Right forelimb (tissue), 1 donor: ENCODE data around the gene KCNJ12.

Experiments
- DNase-seq: peaks from one replicate; pipeline ENCODE4 v3.0.0-alpha.2; 2018

The KCNJ12 gene

DNA sequence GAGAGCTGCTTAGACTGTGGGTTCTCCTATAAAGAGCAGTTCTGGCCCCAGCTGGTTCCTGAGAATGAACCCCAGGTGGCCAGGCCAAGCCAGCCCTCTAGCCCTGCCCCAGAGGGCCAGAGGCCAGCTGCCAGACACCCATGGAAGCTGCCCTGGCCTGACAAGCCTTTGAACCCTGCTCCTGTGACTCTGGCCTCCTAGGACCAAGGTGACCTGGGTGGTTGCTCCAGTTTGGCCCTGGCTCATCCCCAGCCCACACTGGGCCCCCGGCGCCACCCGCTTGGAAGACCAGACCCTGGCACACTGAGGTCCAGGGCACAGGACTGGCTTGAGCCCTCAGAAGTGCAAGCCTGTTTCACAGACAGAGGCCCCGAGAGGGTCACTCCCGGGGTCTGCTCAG lies 6.8 kb upstream of the KCNJ12 start:
- DNase-seq, result no peak

DNA sequence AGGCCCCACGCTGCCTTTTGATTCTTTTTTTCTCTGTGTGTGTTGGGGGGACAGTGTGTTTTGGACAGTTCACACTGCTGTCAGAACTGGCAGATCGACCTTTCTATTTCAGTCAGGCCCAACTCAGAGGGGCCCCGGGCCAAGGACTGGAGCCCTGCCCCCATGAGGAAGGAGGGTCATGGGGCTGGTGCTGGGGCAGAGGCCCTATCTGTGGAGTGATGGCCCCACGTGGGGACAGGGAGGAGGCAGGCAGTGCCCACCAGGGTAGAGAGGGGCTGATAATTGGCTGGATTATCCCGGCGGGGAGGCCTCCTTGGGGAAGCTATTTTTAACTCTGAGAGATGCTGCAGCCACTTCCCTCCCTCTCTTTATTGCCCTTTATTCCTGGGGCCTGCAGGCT lies 5.7 kb upstream of the KCNJ12 start:
- DNase-seq, result no peak

DNA sequence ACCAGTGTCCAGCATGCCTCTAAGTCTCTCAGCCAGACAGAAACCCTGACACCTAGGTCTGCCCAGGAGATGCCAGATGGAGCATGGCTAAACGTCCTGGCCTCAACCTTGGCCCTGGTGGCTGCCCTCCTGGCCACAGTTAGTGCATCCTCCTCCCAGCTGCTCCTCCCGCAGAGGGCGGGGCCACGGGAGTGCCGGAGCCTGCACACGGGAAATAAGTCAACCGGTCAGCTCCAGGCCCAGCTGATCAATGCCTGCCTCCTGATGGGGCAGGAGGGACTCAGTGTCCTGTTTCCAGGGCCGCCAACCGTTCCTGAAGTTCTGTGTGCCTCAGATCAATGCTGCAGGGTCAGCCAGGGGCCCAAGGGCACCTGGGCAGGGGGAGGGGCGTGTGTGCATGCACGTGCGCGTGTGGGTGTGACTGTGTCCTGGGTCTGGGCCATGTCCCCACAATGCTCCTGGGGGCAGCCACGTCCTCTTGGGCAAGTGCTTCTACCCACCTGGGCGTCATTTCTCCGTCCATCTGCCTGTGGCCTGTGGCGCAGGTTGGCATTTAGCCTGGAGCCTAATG lies 4.6 kb upstream of the KCNJ12 start:
- no peak for DNase-seq

DNA sequence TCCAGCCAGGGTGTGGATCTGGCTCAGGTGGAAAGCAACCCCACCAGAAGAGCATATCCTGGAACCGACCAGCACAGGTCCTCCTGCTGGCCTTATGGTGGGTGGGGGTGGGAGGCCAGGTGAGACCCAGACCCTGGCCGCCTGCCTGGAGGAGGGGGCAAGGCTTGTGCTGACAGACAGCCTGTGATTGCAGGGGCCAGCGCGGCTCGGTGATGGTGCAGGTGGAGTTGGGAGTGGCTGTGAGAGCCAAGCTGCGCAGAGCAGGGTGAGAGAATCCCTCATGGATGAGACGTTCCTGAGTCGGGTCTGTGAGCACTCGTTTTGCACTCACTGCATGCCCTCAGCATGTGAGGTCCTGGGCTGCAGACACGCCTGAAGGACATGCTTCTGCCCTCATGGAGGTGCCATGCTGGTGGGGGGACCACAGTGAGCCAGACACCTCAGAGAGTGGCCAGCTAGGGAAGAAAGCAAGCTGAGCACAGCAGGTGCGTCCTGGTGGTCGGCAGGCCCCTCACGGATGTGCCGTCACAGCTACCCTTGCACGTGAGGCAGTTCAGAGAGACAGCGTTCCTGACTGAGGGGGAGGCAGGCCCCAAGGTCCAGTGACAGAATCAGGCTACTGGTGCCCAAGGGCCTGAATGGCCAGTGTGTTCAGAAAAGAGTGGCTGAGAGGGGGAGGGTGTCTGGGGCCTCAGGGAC lies 3.8 kb upstream of the KCNJ12 start:
- no peak for DNase-seq

DNA sequence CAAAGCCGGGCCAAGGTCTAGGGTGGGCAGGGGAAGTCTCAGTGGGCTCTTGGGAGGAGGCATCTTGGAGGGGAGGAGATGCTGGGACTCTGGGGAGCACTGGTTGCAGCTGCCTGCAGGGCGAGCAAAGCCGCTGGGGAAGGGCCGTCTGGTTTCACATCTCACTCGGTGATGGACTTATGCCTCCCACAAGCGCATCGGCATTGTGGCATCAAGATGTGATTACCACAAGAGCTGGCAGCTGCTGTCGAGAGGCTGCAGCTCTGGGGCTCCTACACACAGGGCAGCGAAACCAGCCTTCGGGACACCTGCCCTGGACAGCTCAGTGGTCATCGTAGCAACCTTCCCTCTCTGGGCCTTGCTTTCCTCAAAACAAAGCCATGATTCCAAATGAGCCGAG lies 3.1 kb upstream of the KCNJ12 start:
- no peak for DNase-seq

DNA sequence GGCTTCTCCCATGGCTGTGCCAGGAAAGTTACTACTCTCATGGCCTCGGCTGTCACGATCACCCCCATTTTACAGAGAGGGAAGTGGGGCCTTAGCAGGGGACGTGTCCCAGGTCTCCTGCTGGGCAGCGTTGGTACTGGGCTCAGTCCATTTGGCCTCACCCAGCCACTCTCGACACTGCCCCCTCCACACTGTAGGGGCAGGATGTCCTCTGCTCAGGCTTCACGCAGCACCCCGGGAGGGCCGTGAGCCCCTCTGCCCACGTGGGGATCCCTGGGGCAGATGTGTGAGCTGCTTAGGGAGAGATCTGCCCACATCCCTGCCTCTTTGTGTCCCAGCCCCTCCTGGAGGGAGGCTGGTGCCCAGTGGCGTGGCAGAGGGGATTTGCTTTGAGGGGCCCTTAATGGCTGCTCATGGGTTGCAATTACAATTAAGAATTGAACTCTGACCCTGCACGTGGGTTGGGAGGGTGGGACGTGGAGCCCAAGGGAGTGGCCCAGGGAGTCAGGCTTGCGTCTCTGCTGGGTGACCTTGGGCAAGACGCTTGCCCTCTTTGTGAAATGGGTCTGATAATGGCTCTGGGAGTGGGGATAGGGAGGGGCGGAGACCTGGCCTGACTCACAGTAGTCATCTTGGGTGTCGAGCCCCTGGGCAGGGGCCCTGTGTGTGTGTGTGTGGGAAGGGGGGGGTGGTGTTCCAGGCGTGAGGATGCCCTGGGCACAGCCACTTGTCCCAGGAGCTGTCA lies 2.3 kb upstream of the KCNJ12 start:
- DNase-seq, result no peak

DNA sequence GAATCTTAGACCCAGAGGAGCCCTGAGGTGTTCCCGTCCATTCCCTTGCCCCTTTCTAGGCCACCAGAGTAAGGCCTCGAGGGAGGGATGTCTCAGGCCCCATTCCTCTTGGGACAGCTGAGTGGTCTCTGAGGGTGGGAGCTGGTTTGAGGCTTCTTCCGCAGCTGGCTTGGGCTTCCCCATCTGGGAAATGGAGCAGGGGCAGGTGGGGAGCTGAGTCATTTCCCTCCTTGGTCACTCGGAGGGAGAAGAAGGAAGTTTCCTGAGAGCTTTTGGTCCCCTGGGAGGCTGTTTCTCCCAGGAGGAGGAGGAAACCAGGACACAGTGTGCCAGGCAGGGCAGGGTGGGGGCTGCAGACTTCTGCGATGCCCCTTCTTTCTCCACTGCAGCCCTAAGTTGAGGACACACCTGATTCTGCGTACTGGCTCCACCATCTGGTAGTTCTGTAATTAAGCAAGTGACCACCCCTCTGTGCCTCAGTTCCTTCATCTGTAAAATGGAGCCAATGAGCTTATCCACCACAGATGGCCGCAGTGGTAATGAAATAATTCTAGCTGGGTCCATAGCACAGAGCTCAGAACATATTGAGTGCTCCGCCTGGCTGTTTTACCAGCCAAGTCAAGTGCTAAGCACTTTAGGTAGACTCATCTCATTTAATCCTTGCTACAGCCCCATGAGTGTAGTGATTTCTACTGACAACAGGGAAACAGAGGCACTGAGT lies 1.6 kb upstream of the KCNJ12 start:
- DNase-seq, result no peak

DNA sequence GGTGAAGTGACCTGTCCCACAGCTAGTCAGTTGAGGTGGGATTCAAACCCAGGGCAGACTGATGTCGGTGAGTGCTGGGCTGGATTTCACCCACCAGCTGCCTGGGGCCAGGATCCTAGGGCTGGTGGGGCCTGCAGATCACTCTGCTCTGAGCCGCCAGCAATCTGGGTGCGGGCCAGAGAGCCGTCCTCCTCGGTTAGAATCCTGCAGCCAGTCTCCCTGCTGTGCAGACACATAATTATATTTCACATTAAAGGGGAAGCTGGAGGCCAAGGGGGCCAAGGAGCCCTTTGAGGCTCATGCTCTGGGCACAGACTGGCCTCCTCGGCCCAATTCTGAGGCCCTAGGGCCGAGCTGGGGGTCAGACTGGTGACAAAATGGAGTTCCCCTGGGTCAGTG lies 996 bp upstream of the KCNJ12 start:
- no peak for DNase-seq

DNA sequence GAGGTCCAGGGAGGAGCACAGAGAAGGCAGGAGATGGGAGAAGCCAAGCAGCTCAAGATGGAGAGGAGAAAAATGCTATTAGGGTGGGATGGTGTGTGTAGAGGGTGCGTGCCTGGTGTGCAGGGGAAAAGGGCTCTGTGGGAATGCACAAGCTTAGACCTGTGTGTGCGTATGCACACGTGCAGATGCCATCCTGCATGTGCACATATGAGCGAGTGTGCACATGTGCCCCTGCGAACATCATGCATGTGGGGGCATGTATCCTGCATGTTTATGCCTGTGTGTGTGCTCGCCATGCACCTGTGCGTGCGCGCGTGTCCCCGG lies 438 bp upstream of the KCNJ12 start:
- no peak for DNase-seq

DNA sequence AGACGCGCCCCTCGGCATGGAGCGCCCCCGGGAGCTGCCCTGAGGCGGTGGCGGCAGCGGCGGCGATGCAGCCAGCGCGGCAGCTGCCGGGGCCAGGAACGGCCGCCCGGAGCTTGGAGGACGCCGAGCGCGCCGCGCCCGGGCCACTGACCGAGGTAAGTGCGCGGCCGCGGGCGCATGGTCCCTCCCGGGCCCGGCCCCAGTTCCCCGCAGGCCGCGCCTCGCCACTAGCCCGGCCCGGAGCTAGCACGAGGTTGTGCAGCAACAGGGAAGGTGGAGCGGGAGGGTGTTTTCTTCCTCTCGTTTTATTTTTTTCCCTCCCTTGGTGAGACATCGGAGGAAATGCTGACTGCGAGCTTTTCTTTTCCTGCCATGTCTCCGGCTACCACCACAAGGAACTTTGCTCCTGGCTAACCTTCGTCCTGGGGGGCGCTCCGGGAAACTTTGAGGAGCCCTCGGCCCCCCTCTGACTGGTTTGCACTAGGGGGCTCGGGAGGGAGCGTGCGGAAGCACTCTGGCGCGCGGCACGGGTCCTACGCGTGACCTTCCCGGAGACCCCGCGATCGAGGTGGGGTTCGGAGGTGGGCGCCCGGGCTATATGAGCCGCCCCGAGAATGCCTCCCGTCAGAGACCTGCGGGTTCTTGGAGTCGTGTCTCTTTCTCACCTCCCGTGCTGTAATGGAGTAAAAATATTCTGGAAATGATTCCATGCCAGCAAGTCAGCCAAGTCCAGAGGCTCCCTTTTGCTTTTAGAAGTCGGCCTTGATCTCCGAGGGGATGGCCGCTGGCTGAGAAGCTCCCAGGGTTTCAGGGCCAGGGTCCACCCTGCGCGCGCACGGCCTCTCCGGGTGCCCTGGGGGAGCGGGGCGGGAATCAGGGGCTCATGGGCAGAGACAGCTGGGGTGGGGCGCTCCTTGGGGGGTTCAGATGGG lies 868 bp downstream of the KCNJ12 start:
- peak; percentile 61 for DNase-seq

DNA sequence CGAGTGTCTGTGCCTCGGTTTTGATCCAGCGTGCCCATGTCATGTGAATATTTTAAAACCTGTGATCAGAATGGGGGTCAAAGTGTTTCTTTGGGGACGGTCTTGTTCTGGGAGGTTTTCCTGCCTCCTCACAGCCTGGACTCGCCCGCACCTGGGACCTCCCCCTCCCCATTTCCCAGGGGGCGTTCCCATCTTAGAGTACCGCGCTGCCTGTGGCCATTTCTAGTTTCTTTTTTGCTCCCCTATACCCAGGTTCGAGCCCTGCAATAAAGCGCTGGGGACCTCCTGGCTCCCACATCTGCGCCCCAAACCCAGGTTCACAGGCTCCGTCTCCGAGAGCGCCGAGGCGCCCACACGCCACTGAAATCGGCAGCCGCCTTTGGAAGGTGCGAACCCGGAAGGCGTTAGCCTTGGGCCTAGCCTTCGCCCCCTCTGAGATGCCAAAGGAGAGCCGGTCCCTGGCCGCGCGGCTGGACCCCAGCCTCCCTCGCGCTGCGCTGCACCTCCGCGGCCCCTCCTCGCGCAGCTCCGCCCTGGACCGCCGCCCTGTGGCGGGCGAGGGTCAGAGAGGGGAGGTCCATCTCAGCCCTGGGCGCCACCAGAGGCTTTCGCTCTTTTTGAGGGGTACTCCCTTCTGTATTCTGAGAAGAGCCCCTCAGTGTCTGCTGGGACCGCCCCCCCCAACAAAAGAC lies 1.7 kb downstream of the KCNJ12 start:
- DNase-seq, result no peak

DNA sequence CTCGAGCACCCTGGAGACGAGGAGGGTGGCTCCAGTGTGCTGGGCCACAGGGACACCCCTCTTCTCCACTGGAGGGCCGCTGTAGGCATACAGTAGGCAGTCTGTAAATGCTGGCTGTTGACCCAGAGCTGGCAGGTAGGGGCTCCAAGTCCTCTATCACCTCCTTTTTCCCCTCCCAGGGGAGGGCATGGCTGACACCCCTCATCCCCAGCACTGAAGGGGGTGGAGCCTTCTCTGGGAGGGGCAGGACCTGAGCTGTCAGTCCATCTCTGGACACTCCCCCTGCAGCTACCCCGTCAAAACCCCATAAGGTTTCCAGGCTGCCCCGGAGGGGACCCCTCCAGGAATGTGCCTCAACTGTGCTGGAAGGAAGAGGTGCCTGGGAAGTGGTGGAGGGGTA lies 2.4 kb downstream of the KCNJ12 start:
- DNase-seq, result no peak

DNA sequence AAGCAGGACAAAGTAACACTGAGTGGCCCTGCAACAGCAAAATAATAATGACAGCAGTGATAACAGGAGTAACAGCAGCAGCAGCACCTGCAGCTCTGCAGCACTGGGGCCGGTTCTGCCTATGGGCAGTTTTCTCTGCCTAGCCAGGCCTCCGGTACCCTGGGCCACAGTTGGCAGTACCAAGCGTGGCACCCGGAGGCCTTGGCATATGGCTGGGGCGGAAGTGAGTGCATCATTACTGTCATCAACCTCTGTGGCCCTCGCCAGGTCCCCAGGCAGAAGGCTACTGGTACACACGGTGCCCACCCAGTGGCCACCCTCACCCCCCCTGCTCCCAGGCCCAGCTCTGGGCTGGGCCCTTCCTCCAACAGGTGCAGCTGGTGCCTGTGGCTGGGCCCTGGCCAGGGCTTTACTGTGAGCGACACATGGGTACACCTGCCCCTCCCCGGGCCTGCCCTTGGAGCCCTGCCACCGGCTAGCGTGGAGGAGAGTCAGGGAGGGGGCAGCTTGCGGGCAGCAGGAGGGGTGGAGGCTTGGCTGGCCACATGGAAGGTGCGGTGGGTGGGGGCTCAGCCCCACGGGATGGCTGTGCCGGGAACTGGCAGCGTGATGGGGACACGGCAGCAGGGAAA lies 3.0 kb downstream of the KCNJ12 start:
- DNase-seq, result no peak

DNA sequence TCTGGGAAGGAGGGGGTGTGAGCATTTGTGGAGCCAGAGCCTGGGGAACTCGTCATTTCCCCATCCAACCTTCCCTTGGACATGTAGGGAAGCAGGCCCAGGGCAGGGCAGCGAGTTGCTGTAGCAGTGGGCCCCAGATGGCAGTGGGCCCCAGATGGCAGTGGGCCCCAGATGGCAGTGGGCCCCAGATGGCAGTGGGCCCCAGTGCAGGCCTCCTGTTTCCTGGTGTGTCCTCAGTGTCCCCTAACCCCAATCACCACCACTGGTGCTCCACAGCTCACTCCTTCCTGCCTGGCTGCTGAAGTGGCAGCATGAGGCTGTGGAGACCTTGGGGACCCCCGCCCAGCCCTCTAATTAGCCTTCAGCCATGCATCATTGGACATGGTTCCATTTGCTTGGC lies 4.5 kb downstream of the KCNJ12 start:
- no peak for DNase-seq

DNA sequence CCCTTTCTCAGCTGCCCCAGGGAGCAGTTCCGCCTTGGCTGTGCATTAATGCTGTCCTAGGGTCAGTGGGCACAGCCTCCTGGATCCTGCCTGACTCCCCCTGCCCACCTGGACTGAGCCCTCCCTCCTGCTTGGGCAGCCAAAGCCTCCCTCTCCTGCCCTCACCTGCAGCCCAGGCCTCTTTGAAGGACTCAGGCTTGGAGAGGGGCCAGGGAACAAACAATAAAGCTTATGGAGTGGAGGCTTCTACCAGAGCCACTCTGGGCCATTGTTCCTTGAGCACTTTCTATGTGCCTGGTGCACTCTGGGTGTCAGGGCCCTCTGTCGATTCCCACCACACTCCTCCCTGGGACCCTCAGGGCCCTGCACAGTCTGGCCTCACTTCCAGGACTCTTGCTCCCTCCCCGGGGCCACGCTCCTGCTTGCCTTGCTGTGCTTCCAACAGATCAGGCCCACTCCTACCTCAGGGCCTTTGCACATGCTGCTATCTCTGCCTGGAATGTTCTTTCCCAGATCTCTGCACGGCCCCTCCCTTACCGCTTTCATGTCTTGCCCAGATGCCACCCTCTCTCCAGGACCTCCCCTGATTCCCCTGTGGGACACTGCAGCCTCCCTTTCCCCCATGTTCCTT lies 5.0 kb downstream of the KCNJ12 start:
- DNase-seq, result no peak

DNA sequence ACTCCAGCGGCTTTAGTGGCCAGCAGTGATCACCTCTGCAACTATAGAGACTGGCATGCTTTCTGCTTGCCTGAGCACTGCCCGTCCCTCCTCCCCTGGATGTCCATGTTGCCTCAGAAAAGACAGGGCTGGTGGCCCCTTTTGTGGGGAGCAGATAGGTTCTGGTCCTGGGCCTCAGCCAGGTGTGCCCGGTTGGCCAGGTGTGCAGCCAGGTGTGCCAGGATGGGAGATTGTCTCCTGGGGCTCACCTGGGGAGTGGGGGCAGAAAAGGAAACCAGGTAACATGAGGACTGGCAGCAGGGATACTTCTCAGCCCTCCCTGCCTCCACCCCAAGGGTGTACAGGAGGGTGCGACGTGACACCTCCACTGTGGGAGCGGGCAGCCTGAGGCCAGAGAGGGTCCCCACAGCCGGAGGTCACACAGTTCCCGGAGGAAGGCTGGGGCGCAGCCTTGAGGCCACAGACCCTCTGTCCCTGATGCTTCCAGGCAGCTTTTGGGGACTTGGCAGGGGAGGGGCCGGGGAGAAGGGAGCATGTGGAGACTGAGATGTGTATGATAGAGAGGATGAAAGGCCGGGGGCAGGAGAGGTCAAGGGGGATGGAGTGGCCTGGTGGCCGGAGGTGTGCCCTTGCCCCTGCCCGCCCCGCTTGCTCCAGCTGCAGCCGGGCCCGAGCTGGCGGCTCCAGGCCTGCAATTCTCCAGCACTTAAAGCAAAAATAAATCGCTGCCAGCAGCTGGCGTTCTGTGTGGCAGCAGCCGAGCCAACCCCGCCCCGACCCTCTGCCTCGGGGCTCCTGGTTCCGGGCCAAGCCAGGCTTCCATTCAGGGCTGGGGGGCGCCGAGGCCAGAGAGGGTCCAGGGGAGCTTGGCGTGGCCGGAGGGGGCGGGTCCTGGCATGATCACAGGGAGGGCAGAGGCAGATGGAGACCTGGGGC lies 6.7 kb downstream of the KCNJ12 start:
- no peak for DNase-seq

DNA sequence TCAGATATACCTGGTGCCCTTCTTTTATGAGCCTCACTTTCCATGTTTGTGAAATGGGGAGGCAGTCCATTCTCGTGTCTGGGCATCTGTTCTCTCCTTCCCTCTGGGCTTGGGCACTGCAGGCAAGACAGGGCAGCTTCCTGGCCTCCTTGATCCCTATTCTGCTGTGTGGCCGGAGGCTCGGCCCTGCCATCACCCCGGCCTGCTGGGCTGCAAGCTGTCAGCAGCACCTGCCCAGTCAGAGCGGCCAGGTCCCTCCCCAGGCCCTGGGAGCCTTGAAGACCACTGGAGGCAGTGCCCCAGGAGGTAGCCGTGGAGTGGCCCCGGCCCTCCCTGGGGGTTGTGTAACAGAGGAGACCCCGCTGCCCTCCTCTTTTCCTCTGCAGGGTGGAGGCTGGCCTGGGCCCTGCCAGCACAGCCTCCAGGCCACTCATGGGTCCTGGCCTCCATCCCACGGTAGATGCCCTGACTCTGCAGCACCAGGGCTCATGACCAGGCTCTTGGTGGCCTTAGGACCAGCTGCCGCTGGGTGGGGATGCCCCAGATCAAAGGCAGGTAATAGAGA lies 9.2 kb downstream of the KCNJ12 start:
- no peak for DNase-seq

DNA sequence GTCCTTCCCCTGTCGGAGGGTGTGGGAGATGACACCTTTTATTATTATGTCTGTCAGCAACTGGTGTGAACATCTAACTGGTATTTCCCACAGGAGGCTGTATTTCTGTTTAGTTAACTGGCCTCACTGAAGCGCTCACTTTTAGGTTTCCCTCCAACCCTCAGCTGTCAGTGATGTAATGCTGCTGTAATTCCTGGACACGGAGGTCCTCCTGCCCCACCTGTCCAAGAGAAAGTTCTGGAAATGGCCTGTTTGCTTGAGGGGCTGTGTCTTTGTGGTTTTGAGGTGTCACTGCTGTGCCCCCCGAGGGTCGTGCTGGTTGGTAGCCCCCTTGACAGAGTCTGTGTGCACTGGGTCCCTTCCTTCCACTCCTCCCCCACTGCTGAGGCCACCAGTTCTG lies 11.5 kb downstream of the KCNJ12 start:
- DNase-seq, result no peak

DNA sequence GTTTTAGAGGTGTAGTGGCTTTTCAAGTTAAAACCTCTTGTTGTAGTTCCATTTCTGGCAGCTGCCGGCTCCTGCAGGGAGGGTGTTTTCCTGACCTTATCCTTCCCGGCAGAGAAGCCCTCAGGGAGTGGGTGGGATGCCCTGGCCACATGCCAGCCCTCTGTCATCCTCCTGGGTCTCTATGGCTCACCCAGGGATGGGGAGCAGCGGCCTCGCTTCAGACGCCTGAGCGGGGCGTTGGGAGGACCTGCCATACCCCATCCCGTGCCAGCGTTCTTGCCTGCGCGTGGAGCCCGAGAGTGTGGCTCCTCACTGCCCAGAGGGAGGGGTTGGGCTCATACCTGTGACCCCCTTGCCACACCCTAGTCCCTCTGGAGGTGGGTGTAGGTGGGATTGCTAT lies 11.9 kb downstream of the KCNJ12 start:
- DNase-seq, result no peak

DNA sequence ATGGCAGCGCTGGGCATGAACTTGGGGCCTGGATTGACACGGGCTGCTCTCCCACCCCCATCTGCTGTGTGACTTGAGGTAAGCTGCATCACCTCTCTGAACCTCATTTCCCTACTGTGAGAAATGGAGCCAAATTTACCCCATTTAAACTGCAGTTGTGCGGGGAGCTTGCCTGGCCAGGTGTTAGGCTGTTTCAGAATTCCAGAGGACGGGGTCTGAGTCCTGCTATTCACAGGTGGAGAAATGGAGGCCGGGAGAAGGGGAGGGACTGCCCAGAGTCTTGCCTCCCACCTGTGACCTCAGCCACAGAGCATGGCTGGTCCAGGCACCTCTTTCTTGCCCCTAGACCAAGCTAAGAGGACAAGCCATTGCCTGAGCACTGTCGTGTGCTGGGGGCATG lies 12.8 kb downstream of the KCNJ12 start:
- DNase-seq, result no peak
